Sigmoid colon (tissue), 7 donors: ENCODE results near the gene SEC61A1. TPM values are rescaled to one million over a fixed set of nuclear protein-coding genes. Genes with fewer than 3 reads are reported as not detected.

Experiments used
- DNase-seq: peaks from one replicate; pipeline ENCODE4 v3.0.0-alpha.2; 2019
- H3K27ac ChIP-seq, 4 donors: fragments of 200-600 bp; sonication (generic); one replicate each; pipeline ENCODE4 v1.5.1; 2016 to 2019; ENCODE audit warnings: mild to moderate bottlenecking in 1 of 4
- H3K27me3 ChIP-seq, 3 donors: fragments of 200-600 bp; sonication (generic); one replicate each; pipeline ENCODE4 v1.5.1; 2019; ENCODE audit warnings: mild to moderate bottlenecking in 1 of 3
- H3K36me3 ChIP-seq, 4 donors: fragments of 200-600 bp; sonication (generic); one replicate each; pipeline ENCODE4 v1.5.1; 2016 to 2019
- H3K4me1 ChIP-seq, 4 donors: fragments of 200-600 bp; sonication (generic); one replicate each; pipeline ENCODE4 v1.5.1; 2017 to 2019
- H3K4me3 ChIP-seq, 4 donors: fragments of 200-600 bp; sonication (generic); one replicate each; pipeline ENCODE4 v1.5.1; 2017 to 2019; ENCODE audit warnings: mild to moderate bottlenecking in 2 of 4, moderate library complexity in 1 of 4
- H3K9me3 ChIP-seq, 4 donors: fragments of 200-600 bp in 3 of 4; sonication (generic) in 3 of 4; one replicate each; pipeline versions ENCODE4 v1.5.1 to v1.6.1; 2013 to 2019
- EP300 ChIP-seq, 4 donors: sonication (generic); formaldehyde crosslinking; IDR thresholded peaks; one replicate each; pipeline ENCODE4 v1.6.1; 2017; ENCODE audit warnings: antibody characterized with exemption in 4 of 4
- POLR2A ChIP-seq, 2 donors: fragments of 450-650 bp; IDR thresholded peaks; one replicate each; pipeline ENCODE4 v1.6.1; 2016; ENCODE audit warnings: antibody characterized with exemption in 2 of 2, mild to moderate bottlenecking in 2 of 2, moderate library complexity in 2 of 2
- POLR2AphosphoS5 ChIP-seq, 4 donors: sonication (generic); formaldehyde crosslinking; IDR thresholded peaks; one replicate each; pipeline ENCODE4 v1.6.1; 2017; ENCODE audit warnings: antibody characterized with exemption in 4 of 4
- WGBS, 2 donors: extraction: QIAGEN DNeasy Blood & Tissue Kit; methylation state at CpG; one replicate each; pipeline ENCODE4 v1.1.7; 2013; 5-methylcytosine and 5-hydroxymethylcytosine counted together
- intact Hi-C: fragments of 100-400 bp; cut with DNase I; formaldehyde crosslinking; loops from one replicate; pipeline ENCODE4 v1.15.1; 2023
- polyA plus RNA-seq, 3 donors: library from polyadenylated mRNA; stranded (reverse); fragments of 200-250 nt; gene quantifications; one replicate each; pipeline ENCODE4 v1.2.3, GENCODE V29; 2013
- total RNA-seq, 4 donors: library from RNA; depleted of rRNA; stranded (reverse); fragments of >200 nt; gene quantifications; one replicate each; pipeline ENCODE4 v1.1.0, GENCODE V29; 2016
- TF ChIP-seq, protein P1 (sequence below), 4 experiments: fragments of 450-650 bp in 3 of 4; fragments of 200-600 bp in 1 of 4; IDR thresholded peaks; one replicate each; pipeline ENCODE4 v1.5.1; 2016 to 2019; ENCODE audit warnings: antibody characterized with exemption in 4 of 4, mild to moderate bottlenecking in 3 of 4, moderate library complexity in 2 of 4
- donor health status: healthy with polysubstance abuse.
- donor health status: Bipolar disorder and iron deficiency.
- donor health status: healthy.

Gene SEC61A1
- total and polyA plus RNA-seq, 7 donors, result 17.4 to 152 (median 62.8) TPM

DNA sequence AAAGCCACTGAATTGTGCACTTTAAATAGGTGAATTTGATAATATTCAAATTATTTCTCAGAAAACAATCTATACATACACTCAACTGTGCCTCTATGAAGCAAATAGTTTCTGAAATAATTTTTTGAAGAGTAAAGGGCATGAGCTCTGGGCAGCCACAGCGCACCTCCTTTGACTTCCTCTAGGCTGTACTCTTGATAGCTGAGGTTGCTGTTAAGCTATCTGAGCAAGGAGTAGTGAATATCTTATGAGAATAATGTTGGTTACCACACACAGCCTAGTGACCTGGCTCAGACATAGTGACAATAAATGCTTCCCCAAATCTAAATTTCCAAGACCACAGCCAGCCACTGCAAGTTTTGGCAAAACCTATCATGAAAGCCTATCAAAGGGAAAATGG lies 11.6 kb upstream of the SEC61A1 start:
- intact Hi-C loops, result no loop called here
- no peak for DNase-seq
- H3K4me1 ChIP-seq, result no peaks in the 10 kb centered on the region
- no peak overlapping the region for H3K4me3 ChIP-seq
- WGBS, 2 donors, result 54 to 68% methylated on average over 1 of the region's 1 CpG
- H3K36me3 ChIP-seq, result no peaks in the 10 kb centered on the region
- no peak overlapping the region for H3K27ac ChIP-seq
- no peak for TF ChIP-seq POLR2A (IDR thresholded peaks at IDR 0.05)
- no peak for TF ChIP-seq POLR2AphosphoS5 (IDR thresholded peaks at IDR 0.05)
- no peak for TF ChIP-seq EP300 (IDR thresholded peaks at IDR 0.05)
- TF ChIP-seq, protein P1, sequence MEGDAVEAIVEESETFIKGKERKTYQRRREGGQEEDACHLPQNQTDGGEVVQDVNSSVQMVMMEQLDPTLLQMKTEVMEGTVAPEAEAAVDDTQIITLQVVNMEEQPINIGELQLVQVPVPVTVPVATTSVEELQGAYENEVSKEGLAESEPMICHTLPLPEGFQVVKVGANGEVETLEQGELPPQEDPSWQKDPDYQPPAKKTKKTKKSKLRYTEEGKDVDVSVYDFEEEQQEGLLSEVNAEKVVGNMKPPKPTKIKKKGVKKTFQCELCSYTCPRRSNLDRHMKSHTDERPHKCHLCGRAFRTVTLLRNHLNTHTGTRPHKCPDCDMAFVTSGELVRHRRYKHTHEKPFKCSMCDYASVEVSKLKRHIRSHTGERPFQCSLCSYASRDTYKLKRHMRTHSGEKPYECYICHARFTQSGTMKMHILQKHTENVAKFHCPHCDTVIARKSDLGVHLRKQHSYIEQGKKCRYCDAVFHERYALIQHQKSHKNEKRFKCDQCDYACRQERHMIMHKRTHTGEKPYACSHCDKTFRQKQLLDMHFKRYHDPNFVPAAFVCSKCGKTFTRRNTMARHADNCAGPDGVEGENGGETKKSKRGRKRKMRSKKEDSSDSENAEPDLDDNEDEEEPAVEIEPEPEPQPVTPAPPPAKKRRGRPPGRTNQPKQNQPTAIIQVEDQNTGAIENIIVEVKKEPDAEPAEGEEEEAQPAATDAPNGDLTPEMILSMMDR (IDR thresholded peaks at IDR 0.05), result no peak
- no peaks in the 10 kb centered on the region for H3K9me3 ChIP-seq
- no peaks in the 10 kb centered on the region for H3K27me3 ChIP-seq

DNA sequence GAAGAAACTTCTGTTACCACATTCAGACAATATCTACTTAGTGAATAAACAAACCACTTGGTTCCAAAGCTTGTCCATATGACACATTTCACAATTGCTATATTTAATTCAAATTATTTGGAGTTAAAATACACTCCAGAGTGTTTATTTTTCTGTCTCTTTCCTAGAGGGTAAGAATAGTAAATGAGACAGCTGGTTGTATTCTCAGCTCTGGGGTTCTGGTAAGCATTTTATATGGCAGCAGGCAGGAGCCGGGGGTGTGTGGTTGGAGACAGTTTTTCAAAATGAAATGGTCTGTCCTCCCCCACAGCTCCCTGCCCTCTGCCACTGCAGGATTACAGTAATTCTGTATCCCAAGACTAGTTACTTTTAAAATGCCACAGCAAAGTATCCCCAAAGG lies 10.9 kb upstream of the SEC61A1 start:
- H3K9me3 ChIP-seq, result no peaks in the 10 kb centered on the region
- DNase-seq, result no peak
- intact Hi-C loops, result no loop called here
- H3K27me3 ChIP-seq, result no peaks in the 10 kb centered on the region
- H3K4me1 ChIP-seq, result no peaks in the 10 kb centered on the region
- H3K4me3 ChIP-seq, result no peak overlapping the region
- TF ChIP-seq EP300 (IDR thresholded peaks at IDR 0.05) (no peak), POLR2AphosphoS5 (IDR thresholded peaks at IDR 0.05) (no peak), POLR2A (IDR thresholded peaks at IDR 0.05) (no peak)
- TF ChIP-seq, protein P1 (IDR thresholded peaks at IDR 0.05), result no peak
- no peak overlapping the region for H3K27ac ChIP-seq
- WGBS, 2 donors, result 65 to 80% methylated on average over 1 of the region's 1 CpG
- no peaks in the 10 kb centered on the region for H3K36me3 ChIP-seq

DNA sequence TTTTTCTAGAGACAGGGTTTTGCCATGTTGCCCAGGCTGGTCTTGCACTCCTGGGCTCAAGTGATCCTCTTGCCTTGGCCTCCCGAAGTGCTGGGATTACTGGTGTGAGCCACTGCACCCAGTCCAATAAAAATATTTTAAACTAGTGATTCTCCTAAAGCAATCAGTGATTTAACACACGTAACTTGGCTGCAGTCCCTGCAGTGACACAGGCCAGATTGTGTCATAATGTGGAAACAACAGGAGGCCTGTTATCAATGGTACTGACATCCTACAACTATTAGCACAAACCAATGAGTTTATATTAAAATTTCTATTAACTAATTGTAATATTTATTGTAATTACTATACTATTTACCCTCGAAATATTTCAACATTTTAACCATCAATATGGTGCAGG lies 1.6 kb upstream of the SEC61A1 start:
- no peak overlapping the region for H3K4me3 ChIP-seq
- intact Hi-C loops, result loop anchor here (5.0 to 10.0 kb wide), 3 partner anchors 136 to 1066 kb away; partner anchors contain the start of genes ABTB1, KBTBD12 and PLXNA1
- no peaks in the 10 kb centered on the region for H3K27me3 ChIP-seq
- DNase-seq, result no peak
- peaks cover 0 to 43% (median 32%) of the 10 kb centered on the region in 4 donors for H3K4me1 ChIP-seq
- TF ChIP-seq EP300 (IDR thresholded peaks at IDR 0.05) (no peak), POLR2A (IDR thresholded peaks at IDR 0.05) (no peak), POLR2AphosphoS5 (IDR thresholded peaks at IDR 0.05) (no peak)
- TF ChIP-seq, protein P1 (IDR thresholded peaks at IDR 0.05), result no peak
- WGBS, 2 donors, result 41 to 72% methylated on average over 3 of the region's 3 CpGs
- no peaks in the 10 kb centered on the region for H3K9me3 ChIP-seq
- peaks cover 0 to 8% (median 2%) of the 10 kb centered on the region in 4 donors for H3K36me3 ChIP-seq
- H3K27ac ChIP-seq, result no peak overlapping the region

DNA sequence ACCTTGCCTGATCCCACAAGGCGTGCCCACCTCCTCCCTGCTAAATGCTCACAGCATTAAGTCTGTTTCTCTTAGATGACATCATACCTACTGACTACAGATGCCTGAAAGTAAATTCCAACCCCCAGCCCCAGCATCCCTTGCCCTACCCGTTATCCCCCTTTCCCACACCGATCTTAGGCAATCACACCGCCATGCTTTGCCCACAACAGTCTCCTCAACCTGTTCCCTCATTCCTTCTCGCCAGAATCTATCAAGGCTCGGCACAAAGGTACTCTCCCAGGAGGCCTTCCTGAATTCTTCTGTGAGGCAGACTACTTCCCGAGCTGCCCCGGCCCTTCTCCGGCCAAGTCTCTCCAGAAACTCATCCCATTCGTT lies 789 bp upstream of the SEC61A1 start:
- TF ChIP-seq POLR2AphosphoS5 (IDR thresholded peaks at IDR 0.05) (no peak), POLR2A (IDR thresholded peaks at IDR 0.05) (no peak), EP300 (IDR thresholded peaks at IDR 0.05) (no peak)
- TF ChIP-seq, protein P1 (IDR thresholded peaks at IDR 0.05), result no peak
- Histone ChIP-seq H3K27me3 (no peaks in the 10 kb centered on the region), H3K36me3 (peaks cover 0 to 17% (median 4%) of the 10 kb centered on the region in 4 donors), H3K4me1 (peaks cover 0 to 45% (median 33%) of the 10 kb centered on the region in 4 donors), H3K9me3 (no peaks in the 10 kb centered on the region), H3K4me3 (peak overlapping the region; percentile 77 to 99 (median 89)), H3K27ac (peak overlapping the region; percentile 94 to 97 (median 94))
- no peak for DNase-seq
- 12 to 13% methylated on average over 10 of the region's 10 CpGs for WGBS, 2 donors
- intact Hi-C loops, result loop anchor here (5.0 to 10.0 kb wide), 3 partner anchors 137 to 1067 kb away; partner anchors contain the start of genes ABTB1, KBTBD12 and PLXNA1
